T-cell (primary cell): ENCODE measurements around the gene ACSF3. TPM values are rescaled to one million over a fixed set of nuclear protein-coding genes. Genes with fewer than 3 reads are reported as not detected.
A peak's percentile ranks its signal among the peaks of the same experiment; 100 is the strongest.

Source experiments
- ATAC-seq, 4 experiments: fragments of 200-7000 bp in 3 of 4; fragments of 150-1000 bp in 1 of 4; cut with Tn5 transposase; replicated peaks in 1 of 4; 1 replicate in 3 of 4; 2 replicates in 1 of 4; pipeline ENCODE4 v1.10.0; 2021; ENCODE audit warnings: moderate library complexity in 3 of 4, mild to moderate bottlenecking in 2 of 4, moderate number of reproducible peaks in 1 of 4
- CTCF ChIA-PET, 2 donors: fragments of 300-600 bp; sonication (Branson Sonifier 250); formaldehyde crosslinking; loops; one replicate each; lab custom pipeline; 2022; ENCODE audit warnings: antibody characterized with exemption in 2 of 2; lab: Charles Lee
- POLR2A ChIA-PET, 2 donors: fragments of 300-600 bp; sonication (Branson Sonifier 250); formaldehyde crosslinking; loops; one replicate each; lab custom pipeline; 2022; ENCODE audit warnings: antibody characterized with exemption in 2 of 2; lab: Charles Lee
- DNase-seq, 35 experiments: peaks; one replicate each; pipeline versions ENCODE4 v3.0.0 to v3.0.0-alpha.2; 2013 to 2023
- H3K27ac ChIP-seq: one replicate; pipeline ENCODE4 v1.5.1; 2013; ENCODE audit warnings: low read length
- H3K27me3 ChIP-seq, 2 experiments: replicated peaks in 1 of 2; 1 replicate in 1 of 2; 2 replicates in 1 of 2; pipeline versions ENCODE4 v1.6.1 to v1.7.0; 2013; ENCODE audit warnings: low read length in 1 of 2, mixed read lengths in 1 of 2; ENCODE audit not compliant: control insufficient read depth in 2 of 2, insufficient read depth in 2 of 2; ENCODE audit errors: extremely low read depth in 1 of 2
- H3K36me3 ChIP-seq, 2 donors: 1 replicate in 1 of 2; 2 replicates in 1 of 2; pipeline versions ENCODE4 v1.6.1 to v1.7.0; 2013; ENCODE audit warnings: low read length in 1 of 2; ENCODE audit not compliant: control insufficient read depth in 2 of 2, insufficient read depth in 1 of 2; ENCODE audit errors: extremely low read depth in 1 of 2
- H3K4me1 ChIP-seq, 2 experiments: 1 replicate in 1 of 2; 2 replicates in 1 of 2; pipeline versions ENCODE4 v1.6.1 to v1.7.0; 2013; ENCODE audit warnings: low read length in 2 of 2, mixed read lengths in 1 of 2; ENCODE audit not compliant: insufficient read depth in 2 of 2, control insufficient read depth in 1 of 2; ENCODE audit errors: extremely low read depth in 1 of 2
- H3K4me3 ChIP-seq, 2 donors: 1 replicate in 1 of 2; 2 replicates in 1 of 2; pipeline versions ENCODE4 v1.5.1 to v1.7.0; 2013; ENCODE audit warnings: mild to moderate bottlenecking in 2 of 2, low read length in 1 of 2, moderate library complexity in 1 of 2; ENCODE audit not compliant: control insufficient read depth in 1 of 2; ENCODE audit errors: extremely low read depth in 1 of 2
- H3K9me3 ChIP-seq: 2 replicates; pipeline ENCODE4 v1.7.0; 2013
- H3K27ac Mint-ChIP-seq, 2 donors: one replicate each; pipeline ENCODE4 v1.8.0; 2020 to 2021; ENCODE audit warnings: mild to moderate bottlenecking in 2 of 2, mixed read lengths in 2 of 2
- H3K27me3 Mint-ChIP-seq, 2 donors: one replicate each; pipeline ENCODE4 v1.8.0; 2021 to 2022; ENCODE audit warnings: mixed read lengths in 2 of 2
- H3K36me3 Mint-ChIP-seq: one replicate; pipeline ENCODE4 v1.8.0; 2021; ENCODE audit warnings: mixed read lengths
- H3K4me1 Mint-ChIP-seq, 3 donors: one replicate each; pipeline ENCODE4 v1.8.0; 2020 to 2022; ENCODE audit warnings: mixed read lengths in 3 of 3, mild to moderate bottlenecking in 1 of 3
- H3K4me3 Mint-ChIP-seq, 3 donors: one replicate each; pipeline ENCODE4 v1.8.0; 2020 to 2022; ENCODE audit warnings: mild to moderate bottlenecking in 3 of 3, mixed read lengths in 3 of 3, moderate library complexity in 3 of 3
- H3K9me3 Mint-ChIP-seq, 3 donors: one replicate each; pipeline ENCODE4 v1.8.0; 2020 to 2022; ENCODE audit warnings: mixed read lengths in 3 of 3
- WGBS: methylation state at CpG from one replicate; pipeline ENCODE4 v1.1.5; 2013; ENCODE audit warnings: missing lambda C conversion rate; ENCODE audit not compliant: insufficient coverage; 5-methylcytosine and 5-hydroxymethylcytosine counted together
- total RNA-seq, 35 experiments: library from RNA in 6 of 35; stranded (reverse) in 6 of 35; fragments of 120-200 nt in 1 of 35; gene quantifications; one replicate each; pipeline versions ENCODE4 v1.2.1 to v1.2.4 and lab custom pipeline; 2013 to 2026

The ACSF3 gene
- total RNA-seq, 5 donors from 2014 or later (not counting 1 experiment from before 2014, with no cell fraction given) = 70.5 to 102 (median 79.9) TPM

GRCh38 chr16:89074803-89075688 is 18.6 kb upstream of the ACSF3 start:
- no peak for DNase-seq
- peaks cover 0 to 18% of the 10 kb centered on the region in 2 experiments for H3K27me3 ChIP-seq
- no peaks in the 10 kb centered on the region for H3K9me3 ChIP-seq
- POLR2A ChIA-PET = no interaction called here
- peak overlapping the region in 1 of 2 donors; percentile 6 for H3K27ac Mint-ChIP-seq
- no peak overlapping the region for H3K27ac ChIP-seq
- CTCF ChIA-PET = no interaction called here
- no peaks in the 10 kb centered on the region for H3K4me1 Mint-ChIP-seq
- H3K27me3 Mint-ChIP-seq = no peaks in the 10 kb centered on the region
- H3K36me3 ChIP-seq = no peaks in the 10 kb centered on the region
- no peaks in the 10 kb centered on the region for H3K36me3 Mint-ChIP-seq
- no peak overlapping the region for H3K4me3 ChIP-seq
- no peaks in the 10 kb centered on the region for H3K9me3 Mint-ChIP-seq
- H3K4me1 ChIP-seq = no peaks in the 10 kb centered on the region
- ATAC-seq = no peak
- H3K4me3 Mint-ChIP-seq = no peak overlapping the region
- 98% methylated on average over 30 of the region's 37 CpGs for WGBS

GRCh38 chr16:89076159-89076558 is 17.5 kb upstream of the ACSF3 start:
- ChIA-PET CTCF (no interaction called here), POLR2A (no interaction called here)
- peak overlapping the region in 1 of 2 donors; percentile 19 for H3K27ac Mint-ChIP-seq
- no peak overlapping the region for H3K4me3 ChIP-seq
- no peak for DNase-seq
- H3K27me3 ChIP-seq = peaks cover 0 to 15% of the 10 kb centered on the region in 2 experiments
- no peaks in the 10 kb centered on the region for H3K9me3 Mint-ChIP-seq
- ATAC-seq = no peak
- no peaks in the 10 kb centered on the region for H3K36me3 ChIP-seq
- no peak overlapping the region for H3K27ac ChIP-seq
- H3K4me3 Mint-ChIP-seq = no peak overlapping the region
- H3K4me1 Mint-ChIP-seq = no peaks in the 10 kb centered on the region
- H3K4me1 ChIP-seq = no peaks in the 10 kb centered on the region
- no peaks in the 10 kb centered on the region for H3K9me3 ChIP-seq
- 94% methylated on average over 14 of the region's 14 CpGs for WGBS
- H3K36me3 Mint-ChIP-seq = no peaks in the 10 kb centered on the region
- H3K27me3 Mint-ChIP-seq = no peaks in the 10 kb centered on the region

DNA sequence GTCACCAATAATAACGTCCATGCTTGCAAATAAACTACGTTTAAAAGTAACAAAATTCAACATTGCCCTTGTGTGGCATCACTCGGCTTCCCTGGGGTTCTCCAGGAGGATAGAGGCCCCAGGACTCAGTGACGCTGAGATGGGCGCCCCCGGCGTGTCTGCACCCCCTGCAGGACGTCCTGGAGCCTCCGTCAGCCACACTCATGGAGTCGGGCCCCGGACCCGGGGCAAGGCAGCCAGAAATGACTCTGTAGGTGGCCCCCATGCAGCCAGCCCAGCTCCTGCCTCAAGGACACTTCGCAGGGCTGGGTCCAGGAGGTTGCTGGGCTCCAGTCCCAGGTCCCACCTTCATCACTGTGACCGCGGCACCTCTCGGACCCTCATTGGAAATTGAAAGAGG is 16.6 kb upstream of the ACSF3 start:
- no peak overlapping the region for H3K27ac ChIP-seq
- POLR2A ChIA-PET = no interaction called here
- ATAC-seq = no peak

GRCh38 chr16:89078172-89078571 is 15.5 kb upstream of the ACSF3 start:
- H3K27me3 ChIP-seq = no peaks in the 10 kb centered on the region
- Mint-ChIP-seq H3K9me3 (no peaks in the 10 kb centered on the region), H3K27me3 (no peaks in the 10 kb centered on the region), H3K36me3 (no peaks in the 10 kb centered on the region), H3K27ac (no peak overlapping the region), H3K4me1 (no peaks in the 10 kb centered on the region), H3K4me3 (no peak overlapping the region)
- no peak for DNase-seq
- ChIA-PET CTCF (no interaction called here), POLR2A (no interaction called here)
- no peak for ATAC-seq
- no peaks in the 10 kb centered on the region for H3K9me3 ChIP-seq
- H3K36me3 ChIP-seq = no peaks in the 10 kb centered on the region
- no peak overlapping the region for H3K4me3 ChIP-seq
- WGBS = 93% methylated on average over 8 of the region's 8 CpGs
- no peaks in the 10 kb centered on the region for H3K4me1 ChIP-seq
- H3K27ac ChIP-seq = no peak overlapping the region

More for the DNA sequence above, 16.6 kb upstream of the ACSF3 start:
- no peak for DNase-seq
- Mint-ChIP-seq H3K27ac (no peak overlapping the region), H3K4me1 (no peaks in the 10 kb centered on the region), H3K36me3 (no peaks in the 10 kb centered on the region), H3K9me3 (no peaks in the 10 kb centered on the region), H3K27me3 (no peaks in the 10 kb centered on the region), H3K4me3 (no peak overlapping the region)
- 92% methylated on average over 11 of the region's 16 CpGs for WGBS
- Histone ChIP-seq H3K4me3 (no peak overlapping the region), H3K36me3 (no peaks in the 10 kb centered on the region), H3K4me1 (no peaks in the 10 kb centered on the region), H3K27me3 (peaks cover 0 to 8% of the 10 kb centered on the region in 2 experiments), H3K9me3 (no peaks in the 10 kb centered on the region)
- CTCF ChIA-PET = no interaction called here

GRCh38 chr16:89079434-89079980 is 14.1 kb upstream of the ACSF3 start:
- Histone ChIP-seq H3K4me1 (no peaks in the 10 kb centered on the region), H3K27ac (no peak overlapping the region), H3K36me3 (no peaks in the 10 kb centered on the region), H3K4me3 (no peak overlapping the region), H3K27me3 (no peaks in the 10 kb centered on the region), H3K9me3 (no peaks in the 10 kb centered on the region)
- ATAC-seq = no peak
- no peak for DNase-seq
- Mint-ChIP-seq H3K27me3 (no peaks in the 10 kb centered on the region), H3K27ac (no peak overlapping the region), H3K36me3 (no peaks in the 10 kb centered on the region), H3K9me3 (no peaks in the 10 kb centered on the region), H3K4me3 (no peak overlapping the region), H3K4me1 (peaks cover 0 to 3% (median 2%) of the 10 kb centered on the region in 3 donors)
- ChIA-PET CTCF (no interaction called here), POLR2A (no interaction called here)
- whole genome bisulfite sequencing = 91% methylated on average over 15 of the region's 19 CpGs

GRCh38 chr16:89080196-89080853 is 13.3 kb upstream of the ACSF3 start:
- POLR2A ChIA-PET = no interaction called here
- no peaks in the 10 kb centered on the region for H3K27me3 Mint-ChIP-seq

More at GRCh38 chr16:89080196-89080853, 13.3 kb upstream of the ACSF3 start:
- 88% methylated on average over 33 of the region's 33 CpGs for WGBS
- Histone ChIP-seq H3K27me3 (no peaks in the 10 kb centered on the region), H3K36me3 (no peaks in the 10 kb centered on the region), H3K4me3 (no peak overlapping the region), H3K4me1 (no peaks in the 10 kb centered on the region), H3K9me3 (no peaks in the 10 kb centered on the region), H3K27ac (no peak overlapping the region)
- H3K4me3 Mint-ChIP-seq = no peak overlapping the region
- ATAC-seq = no peak
- H3K36me3 Mint-ChIP-seq = no peaks in the 10 kb centered on the region
- peaks cover 0 to 8% (median 8%) of the 10 kb centered on the region in 3 donors for H3K4me1 Mint-ChIP-seq
- no peak for DNase-seq
- no peaks in the 10 kb centered on the region for H3K9me3 Mint-ChIP-seq
- H3K27ac Mint-ChIP-seq = no peak overlapping the region
- CTCF ChIA-PET = no interaction called here
